GM19238 (cell line): ENCODE results near the gene PRM1.

Experiments
- DNase-seq: peaks from one replicate; pipeline ENCODE4 v3.0.0; 2011; ENCODE audit warnings: low spot score; ENCODE audit not compliant: insufficient read length

The PRM1 gene

DNA sequence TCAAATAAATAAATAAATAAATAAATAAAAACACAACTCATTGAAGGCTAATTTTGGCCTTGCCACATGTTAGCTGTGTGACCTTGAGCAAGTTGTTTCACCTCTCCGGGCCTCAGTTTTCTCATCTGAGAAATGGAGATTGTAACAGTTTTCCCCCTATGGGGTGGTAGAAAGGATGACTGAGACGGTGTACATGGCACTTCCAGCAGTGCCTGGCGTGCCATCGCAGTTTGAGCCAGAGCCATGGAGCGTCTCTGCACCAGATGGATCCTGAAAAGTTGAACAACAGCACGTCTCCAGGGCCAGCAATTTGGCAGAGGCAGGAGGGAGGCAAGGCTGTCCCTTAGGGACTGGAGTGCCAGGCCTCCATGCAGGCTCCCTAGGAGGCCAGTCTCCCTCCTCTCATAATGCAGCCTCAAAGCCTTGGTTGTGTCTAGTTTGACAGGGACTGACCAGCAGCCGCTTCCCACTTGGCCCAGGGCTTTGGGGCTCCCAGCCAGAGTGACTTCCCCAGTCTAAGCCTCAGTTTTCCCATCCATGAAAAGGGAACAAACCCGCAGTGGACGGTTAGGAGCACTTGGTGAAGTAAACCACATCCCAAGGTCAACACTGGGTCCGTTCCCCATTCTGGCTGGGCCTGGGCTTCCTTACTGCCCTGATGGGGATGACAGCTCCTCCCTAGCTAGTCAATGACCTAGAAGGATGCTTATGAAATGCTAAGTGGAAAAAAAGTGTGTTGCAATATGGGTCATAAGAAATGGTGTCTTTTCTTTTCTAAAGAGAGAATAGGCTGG lies 44.5 kb downstream of the PRM1 start:
- DNase-seq, result no peak

- DNase-seq, result no peak
Measured at GRCh38 chr16:11235703-11235991, 45.5 kb downstream of the PRM1 start.

- DNase-seq, result no peak
Measured at GRCh38 chr16:11234884-11235702, 46.0 kb downstream of the PRM1 start.

DNA sequence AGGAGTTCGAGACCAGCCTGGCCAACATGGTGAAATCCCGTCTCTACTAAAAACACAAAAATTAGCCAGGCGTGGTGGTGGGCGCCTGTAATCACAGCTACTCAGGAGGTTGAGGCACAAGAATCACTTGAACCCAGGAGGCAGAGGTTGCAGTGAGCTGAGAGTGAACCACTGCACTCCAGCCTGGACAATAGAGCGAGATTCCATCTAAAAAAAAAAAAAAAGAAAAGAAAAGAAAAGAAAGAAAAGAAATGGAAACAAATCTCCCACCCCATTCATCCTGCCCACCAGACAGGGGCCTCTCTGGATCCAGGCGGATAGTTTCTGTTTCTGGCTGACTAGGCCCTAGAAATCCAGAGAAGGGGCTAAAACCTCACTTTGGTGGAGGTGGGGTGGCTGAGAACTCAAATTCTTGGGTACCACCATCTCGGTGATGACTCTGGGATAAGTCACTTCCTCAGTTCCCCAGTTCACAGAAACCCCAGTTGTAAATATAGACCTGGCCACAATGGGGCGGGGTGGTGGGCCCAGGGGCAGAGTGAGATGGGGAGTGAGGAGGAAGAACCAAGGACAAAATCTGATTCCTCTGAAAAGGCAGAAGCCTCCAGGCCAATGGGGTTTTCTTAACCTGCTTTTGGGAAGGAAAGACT lies 47.3 kb downstream of the PRM1 start:
- DNase-seq, result no peak

DNA sequence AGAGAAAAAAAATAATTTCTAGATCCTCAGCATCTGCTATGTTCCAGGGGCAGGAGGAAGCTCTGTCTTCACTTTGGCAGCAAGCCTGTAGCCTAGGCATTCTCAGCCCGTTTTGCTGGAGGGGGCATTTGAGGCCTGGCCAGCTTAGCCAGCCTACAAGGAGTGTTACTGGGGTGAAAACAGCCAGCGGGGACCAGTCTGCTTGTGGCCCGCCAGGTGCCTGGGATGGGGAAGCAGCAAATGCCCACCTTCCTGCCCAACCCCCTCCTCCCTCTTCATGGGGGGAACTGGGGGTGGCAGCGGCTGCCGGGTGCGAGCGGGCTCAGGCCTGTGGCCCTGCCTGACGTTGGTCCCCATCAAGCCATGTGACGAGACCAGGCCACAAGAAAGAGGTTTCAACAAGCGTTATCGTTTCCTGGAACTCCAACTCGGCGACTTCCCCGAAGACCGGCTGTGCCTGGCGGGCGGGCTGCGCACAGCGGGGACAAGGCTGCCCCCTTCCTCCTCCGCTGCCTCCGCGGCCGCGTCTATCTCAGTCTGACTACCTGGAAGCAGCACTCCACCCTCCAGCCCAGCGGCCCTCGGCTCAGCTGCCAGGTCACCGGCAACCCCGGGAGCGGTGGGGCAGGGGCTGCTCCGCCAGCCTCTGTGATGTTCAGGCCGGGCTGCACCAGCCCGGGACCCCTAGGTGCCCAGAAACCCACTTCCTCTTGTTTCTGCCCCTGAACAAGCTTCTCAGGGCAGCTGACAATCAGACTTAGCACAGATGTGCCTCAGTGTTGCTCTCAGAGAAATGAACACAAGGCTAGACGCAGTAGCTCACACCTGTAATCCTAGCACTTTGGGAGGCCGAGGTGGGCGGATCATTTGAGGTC lies 48.0 kb downstream of the PRM1 start:
- DNase-seq, result no peak

DNA sequence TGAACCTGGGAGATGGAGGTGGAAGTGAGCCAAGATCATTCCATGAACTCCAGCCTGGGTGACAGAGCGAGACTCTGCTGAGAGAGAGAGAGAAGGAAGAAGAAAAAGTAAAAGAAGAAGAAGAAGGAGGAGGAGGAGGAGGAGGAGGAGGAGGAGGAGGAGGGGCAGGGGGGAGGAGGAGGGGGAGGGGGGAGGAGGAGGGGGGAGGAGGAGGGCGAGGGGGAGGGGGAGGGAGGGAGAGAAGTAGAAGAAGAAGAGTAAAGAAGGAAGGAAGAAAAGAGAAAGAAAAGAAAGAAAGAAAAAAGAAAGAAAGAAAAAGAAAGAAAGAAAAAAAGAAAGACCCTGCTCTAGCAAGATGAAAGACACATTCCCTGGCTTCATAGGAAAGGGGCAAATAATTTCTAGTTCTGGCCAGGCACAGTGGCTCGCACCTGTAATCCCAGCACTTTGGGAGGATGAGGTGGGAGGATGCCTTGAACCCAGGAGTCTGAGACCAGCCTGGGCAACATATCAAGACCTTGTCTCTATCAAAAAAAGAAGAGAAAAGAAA lies 48.8 kb downstream of the PRM1 start:
- DNase-seq, result no peak

GRCh38 chr16:11231367-11231970 lies 49.7 kb downstream of the PRM1 start:
- no peak for DNase-seq
